ENCODE results near the gene DYSF. TPM values are rescaled to one million over a fixed set of nuclear protein-coding genes. Genes with fewer than 3 reads are reported as not detected.
A peak's percentile ranks its signal among the peaks of the same experiment; 100 is the strongest.

DYSF gene
- total and polyA plus RNA-seq, 2 donors from 2014 or later = 11.3 to 19.8 TPM

- H3K9me3 ChIP-seq (ENCODE audit: control insufficient read depth in 2 of 3, insufficient read depth in 1 of 3, low read length in 3 of 3) = no peaks in the 10 kb centered on the region
- DNase-seq (peak; percentile 54 to 89 (median 85)), FAIRE-seq (no peak)
- intact Hi-C loops (cut with DNase I) = no loop called here
- H3K27me3 ChIP-seq (ENCODE audit: control insufficient read depth, insufficient read depth, low read length) = no peaks in the 10 kb centered on the region
- H3K9ac ChIP-seq (ENCODE audit: low read length in 3 of 3) = no peak overlapping the region
- H3K4me1 ChIP-seq (ENCODE audit: control insufficient read depth in 2 of 3, insufficient read depth in 2 of 3, low read depth in 1 of 3, low read length in 3 of 3) = peaks cover 0 to 8% (median 8%) of the 10 kb centered on the region in 3 donors
- H3K4me3 ChIP-seq (ENCODE audit: low read length in 3 of 3) = no peak overlapping the region
- TF ChIP-seq CTCF (IDR thresholded peaks at IDR 0.05; ENCODE audit: borderline replicate concordance, extremely low read depth, insufficient read depth) = no peak
- H3K36me3 ChIP-seq (ENCODE audit: control insufficient read depth in 2 of 3, insufficient read depth in 3 of 3, low read length in 3 of 3) = no peaks in the 10 kb centered on the region
- H3K27ac ChIP-seq (ENCODE audit: low read depth in 2 of 2, low read length in 2 of 2) = no peak overlapping the region
Measured at GRCh38 chr2:71560638-71561011, 107.3 kb downstream of the DYSF start.

GRCh38 chr2:71561441-71562267 is 108.3 kb downstream of the DYSF start:
- intact Hi-C loops (cut with DNase I) = no loop called here
- no peak for TF ChIP-seq CTCF (IDR thresholded peaks at IDR 0.05; ENCODE audit: borderline replicate concordance, extremely low read depth, insufficient read depth)
- Histone ChIP-seq H3K9me3 (ENCODE audit: control insufficient read depth in 2 of 3, insufficient read depth in 1 of 3, low read length in 3 of 3) (no peaks in the 10 kb centered on the region), H3K9ac (ENCODE audit: low read length in 3 of 3) (no peak overlapping the region), H3K4me1 (ENCODE audit: control insufficient read depth in 2 of 3, insufficient read depth in 2 of 3, low read depth in 1 of 3, low read length in 3 of 3) (peaks cover 0 to 5% (median 0%) of the 10 kb centered on the region in 3 donors), H3K27ac (ENCODE audit: low read depth in 2 of 2, low read length in 2 of 2) (no peak overlapping the region), H3K4me3 (ENCODE audit: low read length in 3 of 3) (no peak overlapping the region), H3K27me3 (ENCODE audit: control insufficient read depth, insufficient read depth, low read length) (no peaks in the 10 kb centered on the region), H3K36me3 (ENCODE audit: control insufficient read depth in 2 of 3, insufficient read depth in 3 of 3, low read length in 3 of 3) (no peaks in the 10 kb centered on the region)
- peak in 1 of 5 donors; percentile 39 for DNase-seq
- FAIRE-seq = no peak

- Histone ChIP-seq H3K27ac (ENCODE audit: low read depth in 2 of 2, low read length in 2 of 2) (no peak overlapping the region), H3K27me3 (ENCODE audit: control insufficient read depth, insufficient read depth, low read length) (no peaks in the 10 kb centered on the region), H3K4me1 (ENCODE audit: control insufficient read depth in 2 of 3, insufficient read depth in 2 of 3, low read depth in 1 of 3, low read length in 3 of 3) (peaks cover 0 to 5% (median 0%) of the 10 kb centered on the region in 3 donors), H3K36me3 (ENCODE audit: control insufficient read depth in 2 of 3, insufficient read depth in 3 of 3, low read length in 3 of 3) (no peaks in the 10 kb centered on the region), H3K9ac (ENCODE audit: low read length in 3 of 3) (no peak overlapping the region), H3K9me3 (ENCODE audit: control insufficient read depth in 2 of 3, insufficient read depth in 1 of 3, low read length in 3 of 3) (no peaks in the 10 kb centered on the region), H3K4me3 (ENCODE audit: low read length in 3 of 3) (no peak overlapping the region)
- TF ChIP-seq CTCF (IDR thresholded peaks at IDR 0.05; ENCODE audit: borderline replicate concordance, extremely low read depth, insufficient read depth) = no peak
- no peak for FAIRE-seq
- intact Hi-C loops (cut with DNase I) = no loop called here
- no peak for DNase-seq
Measured at GRCh38 chr2:71562518-71562917, 109.2 kb downstream of the DYSF start.

Measured in kidney (tissue), 14 donors.